Choroid plexus epithelial cell (primary cell): ENCODE data around the gene ADAMTS9.

ENCODE experiments used
- DNase-seq: peaks from one replicate; pipeline ENCODE4 v3.0.0-alpha.2; 2010; ENCODE audit warnings: low read depth
- H3K4me3 ChIP-seq: 2 replicates; pipeline ENCODE4 v1.5.1; 2011; ENCODE audit warnings: low read depth, mild to moderate bottlenecking, control low read depth, low read length, moderate library complexity
- CTCF ChIP-seq: conservative IDR thresholded peaks from 2 replicates; pipeline ENCODE4 v1.5.1; 2011; ENCODE audit warnings: low read depth, mild to moderate bottlenecking, control low read depth, inconsistent platforms, low read length, moderate library complexity

The ADAMTS9 gene

GRCh38 chr3:64495781-64496334, 191.9 kb downstream of the ADAMTS9 start:
- no peak for TF ChIP-seq CTCF
- no peak overlapping the region for H3K4me3 ChIP-seq
- DNase-seq: no peak

DNA sequence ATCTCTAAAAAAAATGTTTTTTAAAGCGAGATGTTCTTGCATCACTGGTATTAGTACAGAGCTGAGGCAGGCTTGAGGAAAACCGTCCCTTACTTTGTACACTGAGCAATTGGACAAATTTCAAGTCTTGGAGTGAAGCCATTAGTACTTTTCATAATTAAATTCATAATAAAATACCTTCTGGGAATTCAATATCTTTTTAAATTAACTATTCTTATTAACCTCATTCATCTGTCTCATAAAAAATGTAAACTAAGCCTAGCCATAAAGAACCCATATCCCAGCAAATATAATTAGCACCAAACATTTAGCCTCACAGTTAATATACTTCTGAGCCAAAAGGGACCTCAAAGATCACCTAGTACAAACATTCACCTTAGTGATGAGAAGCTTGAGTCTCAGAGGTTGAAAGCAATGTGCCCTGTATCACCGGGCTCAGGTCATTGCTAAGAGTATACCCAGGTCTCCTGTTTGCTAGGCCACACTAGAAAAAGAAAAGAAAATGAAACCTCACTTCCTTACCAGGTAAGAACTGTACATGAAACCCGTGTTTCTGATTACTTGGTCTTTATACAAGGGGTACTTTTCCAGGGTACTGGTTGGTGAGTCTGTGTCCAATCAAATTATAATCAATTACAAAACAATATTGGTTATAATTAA, 192.5 kb downstream of the ADAMTS9 start:
- no peak for DNase-seq
- no peak for TF ChIP-seq CTCF
- no peak overlapping the region for H3K4me3 ChIP-seq

DNA sequence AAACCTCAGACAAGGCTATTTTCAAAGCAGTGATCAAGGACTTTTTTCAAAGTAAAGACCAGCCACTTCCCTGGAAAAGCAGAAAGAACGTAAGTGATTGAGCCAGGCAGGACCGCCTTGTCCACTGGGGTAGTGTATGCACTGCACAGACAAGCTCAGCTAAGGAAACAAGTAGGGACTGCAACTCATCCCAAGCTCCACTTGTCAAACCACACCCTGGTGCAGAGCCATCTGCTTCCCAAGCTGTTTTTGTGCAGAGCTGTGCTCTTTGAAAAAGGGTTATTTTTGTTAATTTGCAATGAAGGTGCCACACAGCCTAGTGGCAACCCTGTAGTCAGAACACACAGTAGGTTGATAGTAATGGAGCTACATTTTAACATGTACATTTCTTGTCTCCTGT, 193.3 kb downstream of the ADAMTS9 start:
- H3K4me3 ChIP-seq: no peak overlapping the region
- TF ChIP-seq CTCF: no peak
- no peak for DNase-seq

DNA sequence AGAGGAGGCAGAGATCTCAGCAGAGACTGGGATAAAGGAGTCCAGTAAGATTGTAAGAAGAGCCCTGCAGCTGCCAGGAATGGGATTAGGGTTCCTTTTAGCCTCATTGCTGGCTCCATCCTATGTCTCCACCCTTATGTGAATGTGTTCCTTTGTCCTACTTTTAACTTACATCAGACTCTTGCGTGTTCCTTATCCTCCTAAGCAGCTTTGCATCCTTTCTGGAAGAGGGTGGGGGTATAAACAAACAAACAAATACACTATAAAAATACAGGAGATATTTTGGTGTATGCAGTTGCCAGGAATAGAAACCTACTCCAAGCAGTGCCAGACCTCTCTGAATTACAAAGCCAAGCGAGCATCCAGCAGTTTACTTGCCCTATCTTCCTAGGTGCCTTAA, 194.7 kb downstream of the ADAMTS9 start:
- DNase-seq: no peak
- no peak for TF ChIP-seq CTCF
- no peak overlapping the region for H3K4me3 ChIP-seq

- H3K4me3 ChIP-seq: no peak overlapping the region
- DNase-seq: no peak
- TF ChIP-seq CTCF: no peak
Observed at GRCh38 chr3:64491843-64492242, 196.0 kb downstream of the ADAMTS9 start.

GRCh38 chr3:64490180-64490724, 197.5 kb downstream of the ADAMTS9 start:
- no peak overlapping the region for H3K4me3 ChIP-seq
- TF ChIP-seq CTCF: no peak
- DNase-seq: no peak
